Endothelial cell of umbilical vein (primary cell): ENCODE measurements around the gene NKIRAS1. TPM values are rescaled to one million over a fixed set of nuclear protein-coding genes. Genes with fewer than 3 reads are reported as not detected.

Experiments
- BruUV-seq: library from RNA; stranded (reverse); fragments of 400-500 nt; replicated peaks from 2 replicates; lab custom pipeline; 2021; lab: Mats Ljungman, UMichigan
- CTCF ChIA-PET: fragments of 300-600, 350-600 bp; sonication (Branson Sonifier 250); formaldehyde crosslinking; loops from one replicate; lab custom pipeline; 2021; ENCODE audit warnings: antibody characterized with exemption, inconsistent platforms; lab: Charles Lee
- POLR2A ChIA-PET: fragments of 300-600, 350-600 bp; sonication (Branson Sonifier 250); formaldehyde crosslinking; loops from one replicate; lab custom pipeline; 2021; ENCODE audit warnings: antibody characterized with exemption, inconsistent platforms; lab: Charles Lee
- DNase-seq: peaks from one replicate; pipeline ENCODE4 v3.0.0-alpha.2; 2011; ENCODE audit warnings: low read depth, low spot score
- FAIRE-seq: peaks from 2 replicates; lab custom pipeline; 2011; peaks lifted over from hg19 to GRCh38; lab: Jason Lieb, UNC
- H2AFZ ChIP-seq: 2 replicates; pipeline ENCODE4 v1.6.0; 2012; ENCODE audit warnings: low read depth, low read length, control low read depth, inconsistent platforms
- H3K27ac ChIP-seq: 2 replicates; pipeline ENCODE4 v1.5.1; 2011; ENCODE audit warnings: low read depth, mild to moderate bottlenecking, control low read depth, low read length, moderate library complexity; ENCODE audit not compliant: insufficient read depth
- H3K27me3 ChIP-seq, 2 experiments: 2 replicates each; pipeline versions ENCODE4 v1.6.0 to v1.6.1; 2011; ENCODE audit warnings: low read length in 2 of 2, mixed read lengths in 1 of 2; ENCODE audit not compliant: control insufficient read depth in 2 of 2, insufficient read depth in 2 of 2
- H3K36me3 ChIP-seq, 2 experiments: 2 replicates in 1 of 2; 3 replicates in 1 of 2; pipeline ENCODE4 v1.5.1; 2011; ENCODE audit warnings: low read length in 2 of 2, mild to moderate bottlenecking in 1 of 2, moderate library complexity in 1 of 2; ENCODE audit not compliant: control insufficient read depth in 2 of 2, insufficient read depth in 2 of 2; ENCODE audit errors: extremely low read depth in 1 of 2
- H3K4me1 ChIP-seq: 3 replicates; pipeline ENCODE4 v1.5.1; 2011; ENCODE audit warnings: mild to moderate bottlenecking, low read length; ENCODE audit not compliant: control insufficient read depth, insufficient read depth; ENCODE audit errors: extremely low read depth
- H3K4me2 ChIP-seq: 2 replicates; pipeline ENCODE4 v1.6.1; 2011; ENCODE audit warnings: low read length, control low read depth, mixed read lengths; ENCODE audit not compliant: insufficient read depth
- H3K4me3 ChIP-seq, 3 experiments: fragments of 200-600 bp in 1 of 3; sonication (generic), shearing (Covaris generic) in 1 of 3; replicated peaks in 1 of 3; 2 replicates each; pipeline ENCODE4 v1.5.1; 2011 to 2016; ENCODE audit warnings: control low read depth in 3 of 3, low read length in 3 of 3, mild to moderate bottlenecking in 2 of 3, inconsistent platforms in 1 of 3, low read depth in 1 of 3, moderate library complexity in 1 of 3; ENCODE audit not compliant: insufficient read depth in 1 of 3
- H3K79me2 ChIP-seq: 2 replicates; pipeline ENCODE4 v1.6.0; 2012; ENCODE audit warnings: low read length, inconsistent platforms; ENCODE audit not compliant: control insufficient read depth, insufficient read depth
- H3K9ac ChIP-seq: replicated peaks from 2 replicates; pipeline ENCODE3; 2011; ENCODE audit warnings: low read length, control low read depth; ENCODE audit not compliant: insufficient read depth; ENCODE audit errors: extremely low read depth
- H3K9me1 ChIP-seq: replicated peaks from 3 replicates; pipeline ENCODE4 v1.6.0; 2011; ENCODE audit warnings: mild to moderate bottlenecking, low read length; ENCODE audit not compliant: control insufficient read depth, insufficient read depth; ENCODE audit errors: extremely low read depth
- H3K9me3 ChIP-seq: replicated peaks from 2 replicates; pipeline ENCODE4 v1.5.1; 2012; ENCODE audit warnings: low read length, inconsistent platforms; ENCODE audit not compliant: control insufficient read depth, insufficient read depth
- H4K20me1 ChIP-seq: replicated peaks from 2 replicates; pipeline ENCODE3; 2011; ENCODE audit warnings: mild to moderate bottlenecking, low read length; ENCODE audit not compliant: control insufficient read depth, insufficient read depth; ENCODE audit errors: extremely low read depth
- CTCF ChIP-seq, 2 donors: IDR thresholded peaks; 1 replicate in 1 of 2; 2 replicates in 1 of 2; pipeline ENCODE4 v1.5.1; 2011; ENCODE audit warnings: low read length in 2 of 2, mild to moderate bottlenecking in 2 of 2, moderate library complexity in 2 of 2, control low read depth in 1 of 2, inconsistent platforms in 1 of 2, low read depth in 1 of 2; ENCODE audit not compliant: insufficient read depth in 1 of 2; ENCODE audit errors: extremely low read depth in 1 of 2
- EZH2 ChIP-seq: IDR thresholded peaks from 2 replicates; pipeline ENCODE4 v1.6.1; 2012; ENCODE audit warnings: borderline replicate concordance, low read depth, mild to moderate bottlenecking, moderate library complexity, low read length, inconsistent platforms; ENCODE audit not compliant: severe bottlenecking
- FOS ChIP-seq: IDR thresholded peaks from 2 replicates; pipeline ENCODE4 v1.6.1; 2011; ENCODE audit warnings: mild to moderate bottlenecking, low read length, moderate library complexity, borderline replicate concordance; ENCODE audit not compliant: insufficient read depth
- GATA2 ChIP-seq: IDR thresholded peaks from 2 replicates; pipeline ENCODE4 v1.7.0; 2011; ENCODE audit warnings: low read depth, mild to moderate bottlenecking, moderate library complexity, mixed read lengths, low read length; ENCODE audit not compliant: insufficient read length, insufficient read depth
- JUN ChIP-seq: IDR thresholded peaks from 2 replicates; pipeline ENCODE4 v1.6.1; 2011; ENCODE audit warnings: borderline replicate concordance, low read depth; ENCODE audit not compliant: insufficient read length, insufficient read depth
- MAX ChIP-seq: IDR thresholded peaks from 2 replicates; pipeline ENCODE4 v1.6.1; 2011; ENCODE audit not compliant: insufficient read depth, insufficient read length
- MYC ChIP-seq: IDR thresholded peaks from one replicate; pipeline ENCODE4 v1.6.1; 2011; ENCODE audit warnings: mild to moderate bottlenecking, low read depth, low read length
- POLR2A ChIP-seq: IDR thresholded peaks from 2 replicates; pipeline ENCODE4 v1.6.1; 2012; ENCODE audit warnings: low read depth, mild to moderate bottlenecking, control low read depth, low read length
- POLR2AphosphoS5 ChIP-seq: IDR thresholded peaks from 2 replicates; pipeline ENCODE4 v1.6.1; 2012; ENCODE audit warnings: low read depth, mild to moderate bottlenecking, control low read depth, low read length, moderate library complexity; ENCODE audit not compliant: insufficient read depth
- dilution Hi-C: fragments of 300-500 bp; cut with MboI; formaldehyde crosslinking; loops from one replicate; pipeline ENCODE4 v1.15.0; 2019; ENCODE audit warnings: low sequenced_read_pairs; ENCODE audit not compliant: extremely low pct_ligation_motif_present
- intact Hi-C: fragments of 100-400 bp; cut with micrococcal nuclease; formaldehyde crosslinking; loops from one replicate; pipeline ENCODE4 v1.10.0; 2022
- polyA plus RNA-seq, 4 experiments: library from polyadenylated mRNA; depleted of rRNA in 3 of 4; stranded (reverse) in 3 of 4; unstranded in 1 of 4; fragments of >200 nt; gene quantifications; 2 replicates each; pipeline versions ENCODE4 v1.2.1 to v1.2.3, GENCODE V29; 2011 to 2012; ENCODE audit warnings: missing spikeins in 1 of 4
- total RNA-seq: library from RNA; stranded (reverse); gene quantifications from 2 replicates; pipeline ENCODE4 v1.2.3, GENCODE V29; 2021

Gene NKIRAS1
- total and polyA plus RNA-seq, 2 donors (not counting 3 experiments of a cell fraction or from before 2014, with no cell fraction given) = 2.2 to 2.9 TPM

GRCh38 chr3:23949784-23950183 is 33.0 kb upstream of the NKIRAS1 start:
- Histone ChIP-seq H3K9me1 (no peaks in the 10 kb centered on the region), H4K20me1 (no peaks in the 10 kb centered on the region), H3K9me3 (no peaks in the 10 kb centered on the region), H2AFZ (no peak overlapping the region), H3K27me3 (no peaks in the 10 kb centered on the region), H3K4me3 (no peak overlapping the region), H3K4me2 (no peak overlapping the region), H3K36me3 (no peaks in the 10 kb centered on the region), H3K79me2 (peaks cover 18% of the 10 kb centered on the region), H3K27ac (no peak overlapping the region), H3K9ac (no peak overlapping the region), H3K4me1 (peaks cover 17% of the 10 kb centered on the region)
- dilution Hi-C loops = no loop called here
- peak; percentile 26 for DNase-seq
- POLR2A ChIA-PET = interaction anchor here (4.4 kb wide), 1 partner anchor 33 kb away, joined by 19 read pairs; the partner anchor contains the start of genes NKIRAS1 and RPL15
- no TSS peak for BruUV-seq
- FAIRE-seq = no peak
- intact Hi-C loops = no loop called here
- TF ChIP-seq GATA2 = no peak
- TF ChIP-seq POLR2A = no peak
- TF ChIP-seq CTCF (IDR thresholded peaks at IDR 0.05; ENCODE audit: extremely low read depth in 1 of 2, insufficient read depth in 1 of 2, low read depth in 1 of 2, low read length in 2 of 2) = no peak
- no peak for TF ChIP-seq MYC
- no peak for TF ChIP-seq EZH2
- TF ChIP-seq POLR2AphosphoS5 = no peak
- no peak for TF ChIP-seq FOS
- TF ChIP-seq MAX = no peak
- no peak for TF ChIP-seq JUN
- CTCF ChIA-PET = interaction anchor here (1.3 kb wide), 1 partner anchor 20 kb away, joined by 3 read pairs; no protein-coding TSS in a partner anchor
